H1 (cell line): Measurements from ENCODE around the gene RCC2. TPM values are rescaled to one million over a fixed set of nuclear protein-coding genes. Genes with fewer than 3 reads are reported as not detected.
"Not testable (repeated sequence)": the region's sequence is repeated elsewhere in the genome, so short reads cannot be mapped to it uniquely, and the experiment has no call there.

ENCODE experiments used
- CTCF ChIA-PET: fragments of 300-600 bp; sonication (Branson Sonifier 250); formaldehyde crosslinking; loops from one replicate; lab custom pipeline; 2021; ENCODE audit not compliant: partially characterized antibody; lab: Charles Lee
- POLR2A ChIA-PET: fragments of 300-600 bp; sonication (Branson Sonifier 250); formaldehyde crosslinking; loops from one replicate; lab custom pipeline; 2021; ENCODE audit warnings: inconsistent platforms; ENCODE audit not compliant: partially characterized antibody; lab: Charles Lee
- DNase-seq, 2 experiments: peaks; one replicate each; pipeline versions ENCODE4 v3.0.0 to v3.0.0-alpha.2; 2010 to 2022; ENCODE audit warnings: low spot score in 2 of 2, low read depth in 1 of 2, mixed read lengths in 1 of 2
- FAIRE-seq: peaks from 2 replicates; lab custom pipeline; 2011; peaks lifted over from hg19 to GRCh38; lab: Jason Lieb, UNC
- H2AFZ ChIP-seq: 2 replicates; pipeline ENCODE4 v1.8.1; 2012; ENCODE audit warnings: low read length, inconsistent platforms
- H2AK5ac ChIP-seq: 2 replicates; pipeline ENCODE4 v1.6.1; 2013; ENCODE audit warnings: low read depth, low read length
- H2BK120ac ChIP-seq: replicated peaks from 2 replicates; pipeline ENCODE3; 2013; ENCODE audit warnings: low read depth, low read length, inconsistent platforms
- H2BK12ac ChIP-seq: 2 replicates; pipeline ENCODE4 v1.6.1; 2013; ENCODE audit warnings: low read depth, low read length
- H2BK15ac ChIP-seq: 2 replicates; pipeline ENCODE4 v1.6.1; 2013; ENCODE audit warnings: low read length
- H2BK20ac ChIP-seq: 2 replicates; pipeline ENCODE4 v1.6.1; 2013; ENCODE audit warnings: low read length
- H2BK5ac ChIP-seq: 2 replicates; pipeline ENCODE4 v1.6.1; 2013; ENCODE audit warnings: low read depth, low read length
- H3K14ac ChIP-seq: 2 replicates; pipeline ENCODE4 v1.6.1; 2013; ENCODE audit warnings: inconsistent platforms; ENCODE audit not compliant: insufficient read length
- H3K18ac ChIP-seq: 2 replicates; pipeline ENCODE4 v1.6.1; 2013; ENCODE audit warnings: low read length; ENCODE audit errors: extremely low read depth
- H3K23ac ChIP-seq: 2 replicates; pipeline ENCODE4 v1.6.1; 2013; ENCODE audit warnings: inconsistent platforms; ENCODE audit not compliant: insufficient read length
- H3K23me2 ChIP-seq: 2 replicates; pipeline ENCODE4 v1.6.1; 2013; ENCODE audit warnings: low read depth, low read length
- H3K27ac ChIP-seq: 2 replicates; pipeline ENCODE4 v1.6.1; 2011; ENCODE audit warnings: low read depth, low read length, inconsistent platforms
- H3K27me3 ChIP-seq, 4 experiments: replicated peaks in 1 of 4; 1 replicate in 1 of 4; 2 replicates in 3 of 4; pipeline versions ENCODE4 v1.6.1 to v1.8.1; 2011 to 2013; ENCODE audit warnings: low read length in 3 of 4, mild to moderate bottlenecking in 3 of 4, inconsistent platforms in 2 of 4, mixed read lengths in 2 of 4, moderate library complexity in 1 of 4; ENCODE audit not compliant: control insufficient read depth in 3 of 4, insufficient read depth in 3 of 4; ENCODE audit errors: extremely low read depth in 1 of 4
- H3K36me3 ChIP-seq, 4 experiments: 2 replicates each; pipeline versions ENCODE4 v1.6.1 to v1.8.1; 2011 to 2013; ENCODE audit warnings: mild to moderate bottlenecking in 4 of 4, low read length in 3 of 4, moderate library complexity in 2 of 4, control low read depth in 1 of 4, inconsistent platforms in 1 of 4; ENCODE audit not compliant: insufficient read depth in 4 of 4, control insufficient read depth in 2 of 4
- H3K4ac ChIP-seq: replicated peaks from 2 replicates; pipeline ENCODE3; 2013; ENCODE audit warnings: low read length, low read depth, mixed read lengths, inconsistent platforms; ENCODE audit not compliant: insufficient read length
- H3K4me1 ChIP-seq, 4 experiments: replicated peaks in 1 of 4; 1 replicate in 1 of 4; 2 replicates in 3 of 4; pipeline versions ENCODE4 v1.6.1 to v1.8.1; 2011 to 2013; ENCODE audit warnings: low read length in 3 of 4, inconsistent platforms in 2 of 4, mixed read lengths in 1 of 4; ENCODE audit not compliant: insufficient read depth in 4 of 4, control insufficient read depth in 3 of 4
- H3K4me2 ChIP-seq, 2 experiments: 2 replicates each; pipeline versions ENCODE4 v1.6.1 to v1.8.1; 2011 to 2013; ENCODE audit warnings: low read depth in 2 of 2, low read length in 2 of 2, control low read depth in 1 of 2, inconsistent platforms in 1 of 2, mild to moderate bottlenecking in 1 of 2; ENCODE audit not compliant: insufficient read depth in 1 of 2
- H3K4me3 ChIP-seq, 4 experiments: fragments of 200-600, 300-600 bp in 1 of 4; sonication (generic), shearing (Covaris generic), sonication (Bioruptor Twin) in 1 of 4; 2 replicates each; pipeline versions ENCODE4 v1.5.1 to v1.8.1; 2011 to 2016; ENCODE audit warnings: low read length in 4 of 4, low read depth in 3 of 4, control low read depth in 2 of 4, inconsistent platforms in 2 of 4, mild to moderate bottlenecking in 2 of 4, mixed read lengths in 1 of 4, moderate library complexity in 1 of 4; ENCODE audit not compliant: insufficient read depth in 2 of 4; ENCODE audit errors: extremely low read depth in 1 of 4
- H3K56ac ChIP-seq: replicated peaks from 2 replicates; pipeline ENCODE3; 2013; ENCODE audit warnings: low read depth, mild to moderate bottlenecking, mixed read lengths, low read length, inconsistent platforms; ENCODE audit not compliant: insufficient read length
- H3K79me1 ChIP-seq: 2 replicates; pipeline ENCODE4 v1.6.1; 2013; ENCODE audit warnings: low read depth, low read length, control low read depth
- H3K79me2 ChIP-seq, 2 experiments: 2 replicates each; pipeline versions ENCODE4 v1.6.1 to v1.8.1; 2012 to 2013; ENCODE audit warnings: low read length in 2 of 2, mild to moderate bottlenecking in 2 of 2, inconsistent platforms in 1 of 2; ENCODE audit not compliant: insufficient read depth in 2 of 2, control insufficient read depth in 1 of 2
- H3K9ac ChIP-seq, 4 experiments: replicated peaks in 1 of 4; 1 replicate in 1 of 4; 2 replicates in 3 of 4; pipeline versions ENCODE4 v1.6.1 to v1.8.1; 2011 to 2013; ENCODE audit warnings: low read depth in 3 of 4, low read length in 3 of 4, control low read depth in 2 of 4, mild to moderate bottlenecking in 2 of 4, moderate library complexity in 2 of 4, inconsistent platforms in 1 of 4; ENCODE audit errors: extremely low read depth in 1 of 4
- H3K9me3 ChIP-seq, 2 experiments: 2 replicates each; pipeline versions ENCODE4 v1.6.1 to v1.8.1; 2012 to 2013; ENCODE audit warnings: mild to moderate bottlenecking in 2 of 2, moderate library complexity in 2 of 2, control low read depth in 1 of 2, inconsistent platforms in 1 of 2, low read depth in 1 of 2, low read length in 1 of 2, mixed read lengths in 1 of 2; ENCODE audit not compliant: insufficient read depth in 2 of 2
- H4K20me1 ChIP-seq, 2 experiments: replicated peaks in 1 of 2; 2 replicates each; pipeline versions ENCODE3 to v1.8.1; 2011 to 2013; ENCODE audit warnings: inconsistent platforms in 2 of 2, low read length in 2 of 2, mild to moderate bottlenecking in 1 of 2; ENCODE audit not compliant: insufficient read depth in 2 of 2, control insufficient read depth in 1 of 2
- H4K5ac ChIP-seq: 2 replicates; pipeline ENCODE4 v1.6.1; 2013; ENCODE audit warnings: low read length, low read depth, mixed read lengths, inconsistent platforms; ENCODE audit not compliant: insufficient read length
- H4K8ac ChIP-seq: 2 replicates; pipeline ENCODE4 v1.8.0; 2013; ENCODE audit warnings: mild to moderate bottlenecking, moderate library complexity, low read length, inconsistent platforms; ENCODE audit not compliant: insufficient read depth; ENCODE audit errors: extremely low read depth
- H4K91ac ChIP-seq: replicated peaks from 2 replicates; pipeline ENCODE3; 2013; ENCODE audit warnings: low read length, mixed read lengths, inconsistent platforms; ENCODE audit not compliant: insufficient read length
- POLR2AphosphoS5 ChIP-seq: IDR thresholded peaks from 2 replicates; pipeline ENCODE4 v1.6.1; 2011; ENCODE audit warnings: low read depth, low read length
- WGBS, 2 experiments: shearing (Covaris generic) in 1 of 2; methylation state at CpG; one replicate each; pipeline versions ENCODE4 v1.1.6 to v1.1.7; 2013 to 2015; ENCODE audit warnings: low lambda C conversion rate in 2 of 2, mixed read lengths in 2 of 2, inconsistent platforms in 1 of 2, low coverage in 1 of 2, missing lambda C conversion rate in 1 of 2; ENCODE audit not compliant: insufficient replicate concordance in 2 of 2, insufficient coverage in 1 of 2, insufficient read length in 1 of 2; ENCODE audit errors: extremely low coverage in 1 of 2, missing lambda C conversion rate in 1 of 2; 5-methylcytosine and 5-hydroxymethylcytosine counted together
- polyA plus RNA-seq, 7 experiments: library from polyadenylated mRNA; depleted of rRNA in 3 of 7; stranded (reverse) in 5 of 7; unstranded in 2 of 7; fragments of >200 nt in 5 of 7; fragments of 200-250 nt in 2 of 7; gene quantifications; 1 replicate in 5 of 7; 2 replicates in 1 of 7; 4 replicates in 1 of 7; pipeline versions ENCODE4 v1.2.1 to v1.2.3, GENCODE V29; 2011 to 2013; ENCODE audit warnings: missing spikeins in 2 of 7, mixed read lengths in 2 of 7
- total RNA-seq: library from RNA; stranded (reverse); fragmentation: NEBNext Ultra II Directional; extraction: Animal tissue kit (Norgen Biotek cat#: 25700); gene quantifications from 2 replicates; pipeline ENCODE4 v1.2.1, GENCODE V29; 2021

The RCC2 gene
- total and polyA plus RNA-seq, 2 of the 8 experiments (the other 6 are each of a cell fraction or from before 2014, with no cell fraction given), result 229 to 455 TPM

DNA sequence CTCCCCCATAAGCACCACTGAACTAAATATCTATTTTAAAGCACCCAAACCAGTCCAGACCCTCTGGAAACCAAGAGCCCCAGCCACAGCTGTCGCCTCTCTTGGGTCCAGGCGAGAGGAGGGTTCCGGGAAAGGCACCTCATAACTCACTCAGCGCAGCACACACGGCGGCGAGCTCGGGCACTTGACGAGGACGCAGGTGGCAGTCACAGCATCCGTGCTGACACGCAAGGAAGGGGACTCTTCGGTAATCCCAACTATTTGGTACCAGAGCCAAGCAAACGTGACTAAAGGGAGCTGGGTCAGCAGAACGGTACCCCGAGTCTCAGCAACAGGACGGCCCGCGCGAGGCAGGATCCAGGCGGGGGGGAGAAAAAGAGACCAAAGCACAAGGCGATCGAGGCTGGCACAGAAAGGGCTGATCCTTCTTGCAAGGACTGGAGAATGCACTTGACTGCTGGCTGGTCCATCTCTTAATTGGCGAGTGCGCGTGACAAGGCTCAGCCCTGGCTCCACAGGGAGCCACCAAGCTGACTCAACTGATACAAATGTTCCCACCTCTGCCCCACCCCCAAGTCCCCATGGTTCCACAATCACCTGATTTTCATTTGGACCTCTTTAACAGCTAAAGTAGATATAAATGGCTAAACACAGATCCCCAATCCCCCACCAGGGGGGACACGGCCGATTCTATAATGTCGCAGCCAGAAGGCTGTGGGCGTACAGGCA is 31.5 kb downstream of the RCC2 start:
- H3K4me3 ChIP-seq, H3K56ac ChIP-seq, H2BK120ac ChIP-seq, H2BK15ac ChIP-seq, H3K4me2 ChIP-seq, H2BK12ac ChIP-seq, H3K4me1 ChIP-seq, H3K9me3 ChIP-seq, FAIRE-seq, H2AFZ ChIP-seq, H3K9ac ChIP-seq, H3K4ac ChIP-seq, H3K27me3 ChIP-seq, H3K18ac ChIP-seq, H3K23ac ChIP-seq, H3K23me2 ChIP-seq, H3K14ac ChIP-seq, H2BK5ac ChIP-seq, H3K79me1 ChIP-seq, H3K27ac ChIP-seq, H4K5ac ChIP-seq, H2BK20ac ChIP-seq, H2AK5ac ChIP-seq, DNase-seq, H4K91ac ChIP-seq, H4K8ac ChIP-seq: not testable (repeated sequence)
- peaks cover 0 to 19% of the 10 kb centered on the region in 2 experiments; a peak in 2 of 4 replicates for H3K79me2 ChIP-seq
- ChIA-PET CTCF (interaction anchor here (0.6 to 2.8 kb wide), 7 partner anchors 8 to 207 kb away, joined by 3 to 12 read pairs (median 3); no protein-coding TSS in a partner anchor), POLR2A (interaction anchor here (0.9 to 10.0 kb wide), 8 partner anchors 9 to 39 kb away, joined by 3 to 116 read pairs (median 4); partner anchors contain the start of gene RCC2)
- H3K36me3 ChIP-seq, result peaks cover 27 to 58% (median 51%) of the 10 kb centered on the region in 4 experiments
- peaks cover 18 to 24% of the 10 kb centered on the region in 2 experiments for H4K20me1 ChIP-seq
- 0 out of 2 replicates have a peak, but pooled peaks have one; percentile 49 for TF ChIP-seq POLR2AphosphoS5
- WGBS, 2 experiments, result 86% methylated on average over 29 of the region's 30 CpGs; no CpG with 5 or more reads in 1 of the 2 experiments
